Kidney epithelial cell (primary cell): ENCODE results near the gene GPR152. TPM values are rescaled to one million over a fixed set of nuclear protein-coding genes. Genes with fewer than 3 reads are reported as not detected.

Experiments used
- DNase-seq: peaks from one replicate; pipeline ENCODE4 v3.0.0-alpha.2; 2010; ENCODE audit warnings: low read depth
- H3K27me3 ChIP-seq: 2 replicates; pipeline ENCODE4 v1.6.0; 2011; ENCODE audit warnings: low read length; ENCODE audit not compliant: control insufficient read depth, insufficient read depth
- H3K36me3 ChIP-seq: 2 replicates; pipeline ENCODE4 v1.5.1; 2011; ENCODE audit warnings: low read length; ENCODE audit not compliant: control insufficient read depth, insufficient read depth
- H3K4me3 ChIP-seq: 2 replicates; pipeline ENCODE4 v1.5.1; 2011; ENCODE audit warnings: low read depth, mild to moderate bottlenecking, control low read depth, low read length
- total RNA-seq: library from RNA; depleted of rRNA; stranded (reverse); fragments of >200 nt; gene quantifications from 2 replicates; pipeline ENCODE4 v1.2.3, GENCODE V29; 2015
- TF ChIP-seq, protein P1 (sequence below): IDR thresholded peaks from 2 replicates; pipeline ENCODE4 v1.5.1; 2011; ENCODE audit warnings: mild to moderate bottlenecking, moderate library complexity, low read length, control low read depth, inconsistent platforms; ENCODE audit not compliant: insufficient read depth, poor library complexity, severe bottlenecking

The GPR152 gene
- total RNA-seq, 1 donor from 2014 or later: not detected

DNA sequence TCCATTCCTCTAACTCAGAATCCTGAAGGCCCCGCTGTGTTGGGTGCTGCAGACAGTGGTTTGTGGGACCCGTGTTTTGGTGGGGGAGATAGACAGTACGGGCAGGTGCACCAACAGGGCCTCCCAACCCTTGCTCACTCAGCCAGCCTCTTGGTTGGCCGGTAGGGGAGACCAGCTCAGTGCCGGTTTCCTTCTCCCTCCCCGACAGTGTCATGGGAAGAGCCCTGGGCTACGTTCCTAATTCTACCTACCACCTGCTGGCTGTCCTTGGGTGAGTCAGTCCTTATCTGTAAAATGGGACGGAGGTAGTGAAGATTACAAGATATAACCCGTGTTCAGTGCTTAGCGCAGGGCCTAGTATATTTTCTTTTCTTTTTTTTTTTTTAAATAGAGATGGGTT is 10.7 kb upstream of the GPR152 start:
- peaks cover 2% of the 10 kb centered on the region for H3K36me3 ChIP-seq
- H3K27me3 ChIP-seq: no peaks in the 10 kb centered on the region
- no peak for DNase-seq
- no peak overlapping the region for H3K4me3 ChIP-seq
- TF ChIP-seq, protein P1, sequence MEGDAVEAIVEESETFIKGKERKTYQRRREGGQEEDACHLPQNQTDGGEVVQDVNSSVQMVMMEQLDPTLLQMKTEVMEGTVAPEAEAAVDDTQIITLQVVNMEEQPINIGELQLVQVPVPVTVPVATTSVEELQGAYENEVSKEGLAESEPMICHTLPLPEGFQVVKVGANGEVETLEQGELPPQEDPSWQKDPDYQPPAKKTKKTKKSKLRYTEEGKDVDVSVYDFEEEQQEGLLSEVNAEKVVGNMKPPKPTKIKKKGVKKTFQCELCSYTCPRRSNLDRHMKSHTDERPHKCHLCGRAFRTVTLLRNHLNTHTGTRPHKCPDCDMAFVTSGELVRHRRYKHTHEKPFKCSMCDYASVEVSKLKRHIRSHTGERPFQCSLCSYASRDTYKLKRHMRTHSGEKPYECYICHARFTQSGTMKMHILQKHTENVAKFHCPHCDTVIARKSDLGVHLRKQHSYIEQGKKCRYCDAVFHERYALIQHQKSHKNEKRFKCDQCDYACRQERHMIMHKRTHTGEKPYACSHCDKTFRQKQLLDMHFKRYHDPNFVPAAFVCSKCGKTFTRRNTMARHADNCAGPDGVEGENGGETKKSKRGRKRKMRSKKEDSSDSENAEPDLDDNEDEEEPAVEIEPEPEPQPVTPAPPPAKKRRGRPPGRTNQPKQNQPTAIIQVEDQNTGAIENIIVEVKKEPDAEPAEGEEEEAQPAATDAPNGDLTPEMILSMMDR: no peak

DNA sequence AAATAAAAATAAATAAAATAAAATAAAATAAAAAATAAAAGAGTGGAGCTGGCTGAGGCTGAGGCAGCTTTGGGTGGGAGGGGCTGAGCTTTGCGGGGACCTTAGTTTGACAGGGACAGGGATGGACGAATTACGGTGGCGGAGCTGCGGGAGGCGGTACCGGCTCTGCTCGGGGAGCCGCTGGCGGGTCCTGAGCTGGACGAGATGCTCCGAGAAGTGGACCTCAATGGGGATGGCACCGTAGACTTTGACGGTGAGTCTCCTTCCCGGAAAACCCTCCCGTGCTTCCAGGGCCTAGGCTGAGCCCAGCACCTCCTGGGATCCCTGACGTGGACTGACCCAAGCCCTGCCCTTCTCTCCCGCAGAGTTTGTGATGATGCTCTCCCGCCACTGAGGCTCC is 5.7 kb upstream of the GPR152 start:
- TF ChIP-seq, protein P1: no peak
- Histone ChIP-seq H3K27me3 (peaks cover 4% of the 10 kb centered on the region), H3K4me3 (no peak overlapping the region), H3K36me3 (no peaks in the 10 kb centered on the region)
- no peak for DNase-seq

DNA sequence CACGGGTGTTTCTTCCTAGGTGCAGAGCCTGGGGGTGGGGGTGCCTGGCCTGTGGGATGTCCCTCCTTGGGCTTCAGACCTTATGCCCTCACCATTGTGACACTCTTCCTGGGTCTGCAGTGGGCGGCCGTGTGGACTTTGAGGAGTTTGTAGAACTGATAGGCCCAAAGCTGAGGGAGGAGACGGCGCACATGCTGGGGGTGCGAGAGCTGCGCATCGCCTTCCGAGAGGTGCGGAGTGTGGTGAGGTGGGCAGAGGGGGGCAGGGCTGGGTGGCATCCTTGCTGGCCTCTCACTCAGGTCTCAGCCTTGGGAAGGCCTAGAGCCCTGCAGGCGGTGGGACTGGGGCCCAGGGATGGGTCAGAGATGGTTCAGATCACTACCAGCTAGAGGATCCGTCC is 4.9 kb upstream of the GPR152 start:
- H3K36me3 ChIP-seq: no peaks in the 10 kb centered on the region
- DNase-seq: no peak
- H3K4me3 ChIP-seq: no peak overlapping the region
- peaks cover 4% of the 10 kb centered on the region for H3K27me3 ChIP-seq
- TF ChIP-seq, protein P1: no peak

DNA sequence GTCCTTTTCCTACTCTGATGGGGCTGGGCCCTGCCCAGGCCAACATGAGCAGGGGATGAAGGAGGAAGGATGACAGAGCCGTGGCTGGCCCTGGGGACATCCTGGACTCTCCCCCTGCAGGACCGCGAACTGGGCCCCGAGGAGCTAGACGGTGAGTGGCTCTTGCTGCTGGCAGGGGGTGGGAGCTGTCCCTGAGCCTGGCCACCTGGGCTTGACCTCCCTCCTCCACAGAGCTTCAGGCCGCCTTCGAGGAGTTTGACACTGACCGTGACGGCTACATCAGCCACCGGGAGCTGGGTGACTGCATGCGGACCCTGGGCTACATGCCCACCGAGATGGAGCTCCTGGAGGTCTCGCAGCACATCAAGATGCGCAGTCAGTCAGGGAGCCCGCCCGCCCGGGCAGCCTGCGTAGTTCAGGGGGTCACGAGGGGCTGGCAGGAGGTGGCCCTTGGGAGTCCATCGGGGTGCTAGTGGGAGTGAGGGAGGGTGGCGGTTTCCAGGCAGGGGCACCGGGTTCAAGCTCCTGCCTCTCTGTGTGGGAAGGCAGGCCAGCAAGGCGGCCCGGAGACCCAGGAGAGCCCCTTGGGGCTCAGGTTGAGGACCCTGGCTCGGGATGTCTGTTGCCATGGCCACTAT is 3.7 kb upstream of the GPR152 start:
- DNase-seq: no peak
- H3K27me3 ChIP-seq: peaks cover 4% of the 10 kb centered on the region
- TF ChIP-seq, protein P1: no peak
- H3K4me3 ChIP-seq: no peak overlapping the region
- no peaks in the 10 kb centered on the region for H3K36me3 ChIP-seq

DNA sequence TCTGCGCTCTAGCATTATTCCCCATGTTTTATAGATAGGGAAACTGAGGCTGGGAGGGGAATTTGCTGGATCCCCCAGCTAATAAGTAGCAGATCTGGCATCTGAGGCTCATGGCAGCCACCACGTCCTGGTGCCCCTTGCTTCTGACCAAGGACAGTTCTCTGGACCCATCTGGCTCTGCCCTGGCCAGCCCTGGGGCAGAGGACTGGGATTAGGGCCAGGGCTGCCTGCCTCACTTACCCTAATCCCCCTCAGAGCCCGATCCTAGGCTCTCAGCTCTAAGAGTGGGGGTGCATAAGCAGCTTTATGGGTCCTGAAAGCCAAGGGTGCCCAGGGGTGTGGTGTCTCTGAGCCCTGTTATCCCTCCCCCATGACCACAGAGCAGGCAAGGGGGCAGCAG is 2.5 kb upstream of the GPR152 start, which contains the start of gene CABP4:
CABP4 (plus strand) TSS at position 301 of the 400 bp plus-strand sequence; CDS start at position 371, 70 bp downstream.
- no peak for DNase-seq
- Histone ChIP-seq H3K4me3 (no peak within 1 kb of the TSS), H3K36me3 (no peaks in the 10 kb centered on the region), H3K27me3 (peaks cover 4% of the 10 kb centered on the region)
- TF ChIP-seq, protein P1: no peak
